Upper lobe of left lung (tissue), 6 donors: ENCODE measurements around the gene NT5M. TPM values are rescaled to one million over a fixed set of nuclear protein-coding genes. Genes with fewer than 3 reads are reported as not detected.

Experiments
- ATAC-seq, 2 donors: fragments of 200-7000 bp; cut with Tn5 transposase; one replicate each; pipeline ENCODE4 v1.9.1; 2022; ENCODE audit warnings: mild to moderate bottlenecking in 2 of 2, moderate library complexity in 2 of 2; ENCODE audit not compliant: low FRiP score in 2 of 2
- DNase-seq, 2 donors: peaks; one replicate each; pipeline ENCODE4 v3.0.0-alpha.2; 2019 to 2020
- H3K27ac ChIP-seq, 4 donors: fragments of 200-600 bp; sonication (generic); one replicate each; pipeline ENCODE4 v1.5.1; 2016 to 2019
- H3K27me3 ChIP-seq, 4 donors: fragments of 200-600 bp; sonication (generic); one replicate each; pipeline ENCODE4 v1.5.1; 2017 to 2019
- H3K36me3 ChIP-seq, 4 donors: fragments of 200-600 bp; sonication (generic); one replicate each; pipeline ENCODE4 v1.5.1; 2016 to 2019
- H3K4me1 ChIP-seq, 4 donors: fragments of 200-600 bp; sonication (generic); one replicate each; pipeline ENCODE4 v1.5.1; 2018 to 2019
- H3K4me3 ChIP-seq, 4 donors: fragments of 200-600 bp; sonication (generic); one replicate each; pipeline ENCODE4 v1.5.1; 2017 to 2019; ENCODE audit warnings: mild to moderate bottlenecking in 2 of 4, moderate library complexity in 1 of 4
- H3K9me3 ChIP-seq, 4 donors: fragments of 200-600 bp; sonication (generic); one replicate each; pipeline ENCODE4 v1.5.1; 2018 to 2019
- CTCF ChIP-seq, 6 experiments: fragments of 450-650 bp in 4 of 6; fragments of 200-600 bp in 2 of 6; sonication (generic) in 2 of 6; IDR thresholded peaks; one replicate each; pipeline ENCODE4 v1.5.1; 2016 to 2019; ENCODE audit warnings: antibody characterized with exemption in 6 of 6
- EP300 ChIP-seq, 4 donors: sonication (generic); formaldehyde crosslinking; IDR thresholded peaks; one replicate each; pipeline ENCODE4 v1.5.1; 2017; ENCODE audit warnings: antibody characterized with exemption in 4 of 4, control low read depth in 2 of 4
- POLR2A ChIP-seq, 4 donors: fragments of 450-650 bp; IDR thresholded peaks; one replicate each; pipeline ENCODE4 v1.5.1; 2016 to 2017; ENCODE audit warnings: antibody characterized with exemption in 4 of 4, mild to moderate bottlenecking in 2 of 4
- POLR2AphosphoS5 ChIP-seq, 2 donors: sonication (generic); formaldehyde crosslinking; IDR thresholded peaks; one replicate each; pipeline ENCODE4 v1.5.1; 2017; ENCODE audit warnings: antibody characterized with exemption in 2 of 2
- WGBS, 2 donors: methylation state at CpG; one replicate each; pipeline ENCODE4 v1.1.5; 2017 to 2018; 5-methylcytosine and 5-hydroxymethylcytosine counted together
- total RNA-seq, 6 donors: library from RNA; depleted of rRNA in 4 of 6; stranded (reverse); fragments of >200 nt in 4 of 6; gene quantifications; one replicate each; pipeline versions ENCODE4 v1.1.0 to v1.2.1, GENCODE V29; 2016 to 2021
- donor health status: DM: no; HTN: no; CAD: no; lungs with moderate emphysema.
- donor health status: DM: no; HTN: yes; CAD: no; lungs with severe emphysema.

NT5M gene
- total RNA-seq, 6 donors from 2014 or later = 1.2 to 3.7 (median 1.8) TPM

GRCh38 chr17:17354560-17355349 is 51.6 kb downstream of the NT5M start:
- ATAC-seq = peak; percentile 87 to 90
- no peaks in the 10 kb centered on the region for H3K27me3 ChIP-seq
- peak in 1 of 4 donors; percentile 14 for TF ChIP-seq POLR2A (IDR thresholded peaks at IDR 0.05)
- peak in 1 of 2 donors; percentile 28 for TF ChIP-seq POLR2AphosphoS5 (IDR thresholded peaks at IDR 0.05)
- peak; percentile 84 to 95 (median 90) for TF ChIP-seq CTCF (IDR thresholded peaks at IDR 0.05)
- no peak for TF ChIP-seq EP300 (IDR thresholded peaks at IDR 0.05)
- no peak overlapping the region for H3K27ac ChIP-seq
- WGBS, 2 donors = 36 to 57% methylated on average over 6 to 14 of the region's 14 CpGs
- DNase-seq = peak in 1 of 2 donors; percentile 78
- peaks cover 0 to 13% (median 7%) of the 10 kb centered on the region in 4 donors for H3K4me1 ChIP-seq
- no peaks in the 10 kb centered on the region for H3K36me3 ChIP-seq
- H3K9me3 ChIP-seq = no peaks in the 10 kb centered on the region
- H3K4me3 ChIP-seq = no peak overlapping the region

DNA sequence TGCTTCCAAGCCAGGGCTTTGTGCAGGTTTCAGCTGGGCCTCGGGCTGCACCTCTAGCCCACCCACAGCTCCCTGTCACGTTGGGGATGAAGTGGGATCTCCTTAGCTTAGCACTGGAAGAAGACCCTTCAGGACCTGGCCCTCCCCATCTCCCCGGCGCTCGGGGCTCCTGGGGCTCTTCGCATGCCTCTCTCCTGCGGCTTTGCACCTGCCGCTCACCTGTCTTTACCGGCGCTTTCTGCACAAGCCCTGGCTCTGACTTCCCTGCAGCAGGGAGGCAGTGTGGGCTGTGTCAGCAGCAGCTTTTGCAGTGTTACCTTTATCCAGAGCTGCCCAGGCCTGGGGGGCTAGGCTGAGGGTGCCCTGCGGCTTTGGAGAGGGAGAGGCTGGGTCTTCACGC is 52.3 kb downstream of the NT5M start:
- H3K9me3 ChIP-seq = no peaks in the 10 kb centered on the region
- WGBS, 2 donors = 68 to 71% methylated on average over 9 to 11 of the region's 12 CpGs
- ATAC-seq = no peak
- H3K36me3 ChIP-seq = no peaks in the 10 kb centered on the region
- H3K27ac ChIP-seq = no peak overlapping the region
- TF ChIP-seq EP300 (IDR thresholded peaks at IDR 0.05) (no peak), POLR2A (IDR thresholded peaks at IDR 0.05) (no peak), CTCF (IDR thresholded peaks at IDR 0.05) (no peak), POLR2AphosphoS5 (IDR thresholded peaks at IDR 0.05) (no peak)
- peak in 1 of 2 donors; percentile 61 for DNase-seq
- no peaks in the 10 kb centered on the region for H3K27me3 ChIP-seq
- no peak overlapping the region for H3K4me3 ChIP-seq
- H3K4me1 ChIP-seq = peaks cover 0 to 13% (median 7%) of the 10 kb centered on the region in 4 donors

DNA sequence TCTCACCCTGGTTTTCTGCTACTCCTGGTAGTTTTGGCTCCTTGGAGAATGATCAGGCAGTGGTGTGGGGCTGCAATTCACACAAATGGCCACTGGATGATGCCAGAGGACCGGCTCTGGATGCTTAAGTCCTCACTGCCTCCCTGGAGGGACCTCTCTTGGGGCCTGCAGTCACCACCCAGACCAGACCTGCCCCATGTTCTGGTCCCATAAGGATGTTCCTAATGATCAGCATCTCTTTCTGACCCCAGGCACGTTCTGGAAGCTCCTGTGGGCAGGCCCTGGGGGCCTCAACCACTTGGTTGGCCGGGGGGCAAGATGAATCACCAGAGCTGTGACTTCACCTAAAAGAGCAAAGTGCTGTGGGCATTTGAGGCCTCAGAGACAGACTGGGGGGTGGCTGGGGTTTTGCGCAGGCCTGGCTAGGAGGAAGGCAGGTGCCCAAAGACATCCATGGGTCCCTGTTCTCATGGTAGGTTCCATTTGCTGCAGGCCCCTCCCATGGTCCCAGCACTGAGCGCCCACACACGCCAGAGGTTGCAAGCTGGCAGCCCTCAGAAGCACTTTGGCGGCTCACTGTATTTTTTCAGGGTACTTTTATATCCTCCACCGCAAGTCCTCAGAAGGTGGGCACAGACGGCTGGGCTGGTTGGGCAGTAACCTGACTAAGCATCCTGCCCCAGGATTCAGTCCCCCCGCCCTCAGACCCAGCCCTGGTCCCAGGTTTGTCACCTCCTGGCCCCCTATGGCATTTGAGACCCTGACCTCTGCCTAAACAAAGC is 53.2 kb downstream of the NT5M start:
- Histone ChIP-seq H3K4me1 (peaks cover 0 to 13% (median 7%) of the 10 kb centered on the region in 4 donors), H3K27ac (no peak overlapping the region), H3K9me3 (no peaks in the 10 kb centered on the region), H3K4me3 (no peak overlapping the region), H3K36me3 (no peaks in the 10 kb centered on the region), H3K27me3 (no peaks in the 10 kb centered on the region)
- TF ChIP-seq CTCF (IDR thresholded peaks at IDR 0.05) = peak; percentile 93 to 99 (median 98)
- TF ChIP-seq POLR2AphosphoS5 (IDR thresholded peaks at IDR 0.05) = no peak
- ATAC-seq (peak; percentile 91 to 93), DNase-seq (peak in 1 of 2 donors; percentile 84)
- 70 to 75% methylated on average over 7 to 10 of the region's 10 CpGs for WGBS, 2 donors

- Histone ChIP-seq H3K27ac (no peak overlapping the region), H3K4me1 (peaks cover 0 to 13% (median 7%) of the 10 kb centered on the region in 4 donors), H3K36me3 (no peaks in the 10 kb centered on the region), H3K9me3 (no peaks in the 10 kb centered on the region), H3K27me3 (no peaks in the 10 kb centered on the region), H3K4me3 (no peak overlapping the region)
- TF ChIP-seq POLR2AphosphoS5 (IDR thresholded peaks at IDR 0.05) (no peak), EP300 (IDR thresholded peaks at IDR 0.05) (no peak), POLR2A (IDR thresholded peaks at IDR 0.05) (no peak), CTCF (IDR thresholded peaks at IDR 0.05) (no peak)
- WGBS, 2 donors = 89 to 91% methylated on average over 10 of the region's 10 CpGs
- DNase-seq = peak in 1 of 2 donors; percentile 4
- ATAC-seq = no peak
Observed at GRCh38 chr17:17356931-17357270, 53.7 kb downstream of the NT5M start.
